ENCODE data around the gene ADA.

ADA gene

GRCh38 chr20:44621939-44622338 lies 29.6 kb downstream of the ADA start:
- no peak for DNase-seq

GRCh38 chr20:44621325-44621724 lies 30.2 kb downstream of the ADA start:
- no peak for DNase-seq

GRCh38 chr20:44620030-44620429 lies 31.5 kb downstream of the ADA start:
- no peak for DNase-seq

- no peak for DNase-seq
These were observed 32.2 kb downstream of the ADA start for GRCh38 chr20:44619294-44619693.

- no peak for DNase-seq
These were observed 33.2 kb downstream of the ADA start for GRCh38 chr20:44618318-44618731.

GRCh38 chr20:44616604-44616964 lies 34.9 kb downstream of the ADA start:
- DNase-seq, result no peak

- no peak for DNase-seq
These were observed 35.5 kb downstream of the ADA start for GRCh38 chr20:44615876-44616603.

GRCh38 chr20:44615169-44615791 lies 36.2 kb downstream of the ADA start:
- peak; percentile 88 to 93 (median 91) for DNase-seq

- no peak for DNase-seq
These were observed 37.0 kb downstream of the ADA start for GRCh38 chr20:44614525-44614924.

GRCh38 chr20:44613575-44613974 lies 37.9 kb downstream of the ADA start:
- no peak for DNase-seq

GRCh38 chr20:44610313-44610962 lies 41.1 kb downstream of the ADA start:
- DNase-seq, result no peak

GRCh38 chr20:44609516-44610312 lies 41.8 kb downstream of the ADA start:
- peak; percentile 86 to 91 (median 89) for DNase-seq

GRCh38 chr20:44609006-44609515 lies 42.4 kb downstream of the ADA start:
- no peak for DNase-seq

GRCh38 chr20:44606725-44607441 lies 44.6 kb downstream of the ADA start:
- no peak for DNase-seq

GRCh38 chr20:44603327-44603726 lies 48.2 kb downstream of the ADA start:
- no peak for DNase-seq

- no peak for DNase-seq
These were observed 49.7 kb downstream of the ADA start for GRCh38 chr20:44601801-44602204.

- no peak for DNase-seq
These were observed 50.2 kb downstream of the ADA start for GRCh38 chr20:44601236-44601671.

- DNase-seq, result no peak
These were observed 50.7 kb downstream of the ADA start for GRCh38 chr20:44600758-44601201.

GRCh38 chr20:44600301-44600700 lies 51.2 kb downstream of the ADA start:
- DNase-seq, result no peak

GRCh38 chr20:44599715-44600114 lies 51.8 kb downstream of the ADA start:
- DNase-seq, result no peak

GRCh38 chr20:44598423-44599305 lies 52.8 kb downstream of the ADA start:
- no peak for DNase-seq

Measured in suppressor macrophage treated with lipopolysaccharide for 1 hour (primary cell).